WERI-Rb-1 (cell line): ENCODE results near the gene LRRK2.

Experiments
- DNase-seq: peaks from one replicate; pipeline ENCODE4 v3.0.0-alpha.2; 2020
- H3K27ac ChIP-seq: fragments of 250-450 bp; sonication (Bioruptor Pico); 2 replicates; pipeline ENCODE4 v1.5.1; 2020; ENCODE audit warnings: mild to moderate bottlenecking, moderate library complexity
- H3K27me3 ChIP-seq: fragments of 250-450 bp; sonication (Bioruptor Pico); 2 replicates; pipeline ENCODE4 v1.5.1; 2021; ENCODE audit warnings: mild to moderate bottlenecking, low read depth, moderate library complexity; ENCODE audit not compliant: insufficient read depth, severe bottlenecking
- H3K36me3 ChIP-seq: fragments of 250-450 bp; sonication (Bioruptor Pico); 2 replicates; pipeline ENCODE4 v1.5.1; 2020; ENCODE audit warnings: mild to moderate bottlenecking, moderate library complexity
- H3K4me3 ChIP-seq: 2 replicates; pipeline ENCODE4 v1.5.1; 2011; ENCODE audit warnings: low read depth, mild to moderate bottlenecking, control low read depth, low read length
- H3K9me3 ChIP-seq: fragments of 250-450 bp; sonication (Bioruptor Pico); 2 replicates; pipeline ENCODE4 v1.5.1; 2021; ENCODE audit warnings: mild to moderate bottlenecking, moderate library complexity; ENCODE audit not compliant: severe bottlenecking
- TF ChIP-seq, protein P1 (sequence below): IDR thresholded peaks from 2 replicates; pipeline ENCODE4 v1.5.1; 2011; ENCODE audit warnings: low read depth, mild to moderate bottlenecking, control low read depth, inconsistent platforms, low read length

Gene LRRK2

GRCh38 chr12:40216516-40217288, 8.1 kb upstream of the LRRK2 start:
- H3K9me3 ChIP-seq = no peaks in the 10 kb centered on the region
- no peak for DNase-seq
- no peak overlapping the region for H3K4me3 ChIP-seq
- TF ChIP-seq, protein P1, sequence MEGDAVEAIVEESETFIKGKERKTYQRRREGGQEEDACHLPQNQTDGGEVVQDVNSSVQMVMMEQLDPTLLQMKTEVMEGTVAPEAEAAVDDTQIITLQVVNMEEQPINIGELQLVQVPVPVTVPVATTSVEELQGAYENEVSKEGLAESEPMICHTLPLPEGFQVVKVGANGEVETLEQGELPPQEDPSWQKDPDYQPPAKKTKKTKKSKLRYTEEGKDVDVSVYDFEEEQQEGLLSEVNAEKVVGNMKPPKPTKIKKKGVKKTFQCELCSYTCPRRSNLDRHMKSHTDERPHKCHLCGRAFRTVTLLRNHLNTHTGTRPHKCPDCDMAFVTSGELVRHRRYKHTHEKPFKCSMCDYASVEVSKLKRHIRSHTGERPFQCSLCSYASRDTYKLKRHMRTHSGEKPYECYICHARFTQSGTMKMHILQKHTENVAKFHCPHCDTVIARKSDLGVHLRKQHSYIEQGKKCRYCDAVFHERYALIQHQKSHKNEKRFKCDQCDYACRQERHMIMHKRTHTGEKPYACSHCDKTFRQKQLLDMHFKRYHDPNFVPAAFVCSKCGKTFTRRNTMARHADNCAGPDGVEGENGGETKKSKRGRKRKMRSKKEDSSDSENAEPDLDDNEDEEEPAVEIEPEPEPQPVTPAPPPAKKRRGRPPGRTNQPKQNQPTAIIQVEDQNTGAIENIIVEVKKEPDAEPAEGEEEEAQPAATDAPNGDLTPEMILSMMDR = no peak
- H3K27me3 ChIP-seq = no peaks in the 10 kb centered on the region
- H3K36me3 ChIP-seq = no peaks in the 10 kb centered on the region
- no peak overlapping the region for H3K27ac ChIP-seq

DNA sequence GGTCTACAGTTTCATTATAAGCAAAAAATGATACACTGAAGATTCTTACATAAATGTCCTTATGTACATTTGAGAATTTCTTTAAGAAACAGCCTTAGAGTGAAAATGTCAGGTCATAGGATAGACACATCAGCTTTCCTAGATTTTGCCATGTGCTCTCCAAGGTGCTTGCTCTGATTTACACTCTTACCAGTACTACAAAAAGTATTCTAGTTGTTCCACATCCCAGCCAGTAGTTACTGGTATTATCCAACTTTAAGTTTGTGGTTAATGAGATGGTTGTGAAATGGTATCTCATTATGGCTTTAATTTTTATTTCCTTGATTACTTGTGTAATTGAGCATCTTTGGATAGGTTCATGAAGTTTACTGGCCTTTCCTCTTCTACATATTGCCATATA, 5.0 kb upstream of the LRRK2 start:
- H3K36me3 ChIP-seq = no peaks in the 10 kb centered on the region
- H3K9me3 ChIP-seq = no peaks in the 10 kb centered on the region
- TF ChIP-seq, protein P1 = no peak
- DNase-seq = no peak
- H3K4me3 ChIP-seq = no peak overlapping the region
- H3K27ac ChIP-seq = no peak overlapping the region
- H3K27me3 ChIP-seq = no peaks in the 10 kb centered on the region

DNA sequence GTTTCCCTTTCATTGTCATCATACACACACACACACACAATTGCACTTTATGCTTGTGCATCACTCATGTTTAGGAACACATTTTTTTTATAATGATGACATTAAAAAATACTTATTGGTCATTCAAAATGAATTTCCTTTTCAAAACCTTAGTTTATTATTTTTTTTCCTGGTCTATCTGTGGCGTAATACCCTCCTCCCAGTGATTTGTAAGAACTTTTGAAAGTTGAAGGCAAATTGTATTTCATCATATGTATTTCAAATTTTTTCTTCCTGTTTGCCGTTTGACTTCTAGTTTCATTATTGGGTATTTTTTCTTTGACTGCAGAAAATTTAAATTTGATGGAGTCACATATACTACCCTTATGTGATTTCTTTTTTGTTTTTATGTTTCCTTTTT, 2.5 kb upstream of the LRRK2 start:
- no peak for DNase-seq
- TF ChIP-seq, protein P1 = no peak
- Histone ChIP-seq H3K27ac (no peak overlapping the region), H3K27me3 (no peaks in the 10 kb centered on the region), H3K9me3 (no peaks in the 10 kb centered on the region), H3K36me3 (no peaks in the 10 kb centered on the region), H3K4me3 (no peak overlapping the region)

DNA sequence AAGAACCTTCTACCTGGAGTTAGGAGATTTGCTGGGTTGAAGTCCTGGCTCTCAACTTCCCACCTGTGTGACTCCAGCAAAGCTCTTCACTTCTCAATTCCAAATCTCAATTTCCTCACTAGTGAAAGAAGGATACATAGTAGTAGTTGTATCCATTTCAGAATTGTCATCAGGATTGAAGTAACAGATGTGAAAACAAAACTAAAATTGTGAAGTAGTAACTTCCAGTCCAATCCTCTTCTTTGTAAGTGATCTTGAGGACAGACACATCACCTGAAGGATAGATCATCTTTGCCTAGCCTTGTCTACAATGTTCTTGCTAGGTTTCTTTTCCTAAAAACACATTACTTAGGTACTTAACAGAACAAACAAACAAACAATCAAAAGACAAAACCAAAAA, 1.2 kb upstream of the LRRK2 start:
- H3K4me3 ChIP-seq = no peak overlapping the region
- H3K9me3 ChIP-seq = peaks cover 2% of the 10 kb centered on the region
- TF ChIP-seq, protein P1 = no peak
- no peak for DNase-seq
- H3K27ac ChIP-seq = no peak overlapping the region
- H3K36me3 ChIP-seq = no peaks in the 10 kb centered on the region
- no peaks in the 10 kb centered on the region for H3K27me3 ChIP-seq

DNA sequence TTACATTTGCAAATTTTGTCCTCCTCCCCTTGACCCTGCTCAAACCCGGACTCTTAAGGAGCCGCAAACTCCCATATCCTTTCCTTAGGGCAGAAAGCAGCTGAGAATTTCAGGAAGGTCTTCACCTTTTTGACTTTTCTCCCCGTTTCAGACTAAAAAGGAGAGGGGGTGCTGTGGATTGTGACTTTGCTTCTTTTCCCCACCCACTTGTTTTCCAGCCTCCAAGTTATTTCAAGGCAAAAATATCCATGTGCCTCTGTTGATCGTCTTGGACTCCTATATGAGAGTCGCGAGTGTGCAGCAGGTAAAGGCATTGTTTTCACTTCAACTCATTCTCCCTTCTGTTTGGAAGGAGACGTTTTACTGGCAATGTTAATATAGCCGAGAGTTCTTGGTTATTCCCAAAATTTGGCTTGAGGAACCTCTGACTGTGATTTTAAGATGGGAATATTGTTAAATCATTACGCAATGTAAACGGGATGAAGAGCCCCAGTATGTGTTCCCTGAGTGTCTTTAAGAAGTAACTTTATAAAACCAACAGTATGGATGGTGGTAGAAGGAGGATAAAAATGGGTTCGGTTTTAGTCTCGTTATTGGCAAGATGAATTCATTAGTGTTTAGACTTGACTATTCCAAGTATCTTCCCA, 663 bp downstream of the LRRK2 start:
- no peak overlapping the region for H3K27ac ChIP-seq
- peak overlapping the region; percentile 68 for H3K4me3 ChIP-seq
- TF ChIP-seq, protein P1 = no peak
- no peaks in the 10 kb centered on the region for H3K36me3 ChIP-seq
- H3K9me3 ChIP-seq = peaks cover 2% of the 10 kb centered on the region
- no peak for DNase-seq
- no peaks in the 10 kb centered on the region for H3K27me3 ChIP-seq
